ENCODE measurements around the gene NDUFAF4.
A peak's percentile ranks its signal among the peaks of the same experiment; 100 is the strongest.

The NDUFAF4 gene

DNA sequence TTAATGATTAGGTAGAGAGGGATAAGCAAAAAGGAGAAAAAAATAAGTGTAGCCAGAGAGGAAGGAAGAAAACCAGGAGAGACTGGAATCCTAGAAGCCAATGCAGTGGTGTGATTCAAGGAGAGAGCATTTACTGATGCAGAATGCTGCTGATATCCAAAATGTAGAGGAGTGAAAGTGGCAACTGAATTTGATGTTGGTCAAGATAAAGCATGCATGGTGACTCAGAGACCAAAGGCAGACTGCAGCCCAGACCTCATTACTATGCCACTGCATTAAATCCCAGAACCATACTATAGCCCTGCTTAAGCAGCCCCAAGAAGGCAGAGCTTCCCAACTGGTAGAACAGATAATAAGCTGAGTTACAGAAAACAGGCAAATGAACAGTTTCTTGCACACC, 42.6 kb upstream of the NDUFAF4 start:
- Histone ChIP-seq H3K27me3 (ENCODE audit: control insufficient read depth, insufficient read depth, low read length) (no peaks in the 10 kb centered on the region), H3K27ac (no peak overlapping the region), H3K36me3 (ENCODE audit: control insufficient read depth, insufficient read depth, low read length) (no peaks in the 10 kb centered on the region), H3K79me2 (no peaks in the 10 kb centered on the region), H3K4me2 (ENCODE audit: low read length) (no peak overlapping the region), H2AFZ (no peak overlapping the region), H3K9me3 (ENCODE audit: control insufficient read depth, low read length) (no peaks in the 10 kb centered on the region), H3K4me3 (ENCODE audit: low read depth, low read length) (no peak overlapping the region), H3K9ac (no peak overlapping the region), H3K4me1 (peaks cover 15% of the 10 kb centered on the region)
- no peak for TF ChIP-seq CTCF (IDR thresholded peaks at IDR 0.05)

DNA sequence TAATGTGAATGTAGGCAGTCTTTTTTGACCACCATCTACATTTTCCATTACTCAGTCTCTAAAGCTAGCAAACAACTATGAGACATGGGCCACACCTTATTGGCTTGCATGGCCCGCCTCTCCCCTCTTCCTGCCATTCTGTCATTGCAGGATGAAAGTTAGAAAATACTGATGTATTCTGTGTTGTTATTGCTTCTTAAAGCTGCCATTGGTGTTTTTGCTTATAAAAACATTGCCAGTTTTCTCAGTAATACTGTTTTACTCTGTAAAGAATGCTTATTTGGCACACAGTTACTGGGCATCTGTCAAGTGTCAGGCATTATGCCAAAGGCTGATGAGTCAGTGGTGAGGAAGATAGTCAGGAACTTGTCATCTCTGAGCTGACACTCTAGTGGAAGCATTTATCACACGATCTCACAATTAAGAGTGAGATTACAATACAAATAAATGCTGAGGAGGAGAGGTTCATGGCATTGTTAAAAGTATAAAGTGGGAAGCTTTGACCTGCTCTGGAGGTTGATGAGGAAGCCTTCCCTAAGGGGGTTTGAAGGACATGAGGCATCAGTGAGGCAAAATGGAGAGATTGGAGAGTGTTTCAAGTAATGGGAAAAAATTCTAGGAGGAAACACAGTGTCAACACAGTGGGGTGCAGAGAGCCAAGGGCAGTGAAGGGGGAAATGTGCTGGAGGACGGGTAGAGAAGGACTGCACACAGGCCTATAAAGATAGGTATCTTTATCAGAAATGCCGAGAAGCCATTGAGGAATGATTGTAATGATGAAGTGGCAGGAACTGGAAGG, 41.5 kb upstream of the NDUFAF4 start:
- Histone ChIP-seq H3K4me2 (ENCODE audit: low read length) (no peak overlapping the region), H3K9ac (no peak overlapping the region), H3K4me3 (ENCODE audit: low read depth, low read length) (no peak overlapping the region), H3K79me2 (no peaks in the 10 kb centered on the region), H2AFZ (peak overlapping the region; percentile 55), H3K36me3 (ENCODE audit: control insufficient read depth, insufficient read depth, low read length) (no peaks in the 10 kb centered on the region), H3K9me3 (ENCODE audit: control insufficient read depth, low read length) (no peaks in the 10 kb centered on the region), H3K4me1 (peaks cover 15% of the 10 kb centered on the region), H3K27ac (peak overlapping the region; percentile 45), H3K27me3 (ENCODE audit: control insufficient read depth, insufficient read depth, low read length) (no peaks in the 10 kb centered on the region)
- TF ChIP-seq CTCF (IDR thresholded peaks at IDR 0.05): no peak

GRCh38 chr6:96934087-96934486, 36.4 kb upstream of the NDUFAF4 start:
- Histone ChIP-seq H2AFZ (no peak overlapping the region), H3K4me2 (ENCODE audit: low read length) (no peak overlapping the region), H3K4me3 (ENCODE audit: low read depth, low read length) (no peak overlapping the region), H3K4me1 (peaks cover 6% of the 10 kb centered on the region), H3K9me3 (ENCODE audit: control insufficient read depth, low read length) (no peaks in the 10 kb centered on the region), H3K9ac (no peak overlapping the region), H3K27me3 (ENCODE audit: control insufficient read depth, insufficient read depth, low read length) (no peaks in the 10 kb centered on the region), H3K27ac (no peak overlapping the region), H3K36me3 (ENCODE audit: control insufficient read depth, insufficient read depth, low read length) (no peaks in the 10 kb centered on the region), H3K79me2 (no peaks in the 10 kb centered on the region)
- TF ChIP-seq CTCF (IDR thresholded peaks at IDR 0.05): no peak

- Histone ChIP-seq H3K36me3 (ENCODE audit: control insufficient read depth, insufficient read depth, low read length) (no peaks in the 10 kb centered on the region), H3K79me2 (no peaks in the 10 kb centered on the region), H3K27me3 (ENCODE audit: control insufficient read depth, insufficient read depth, low read length) (no peaks in the 10 kb centered on the region), H3K27ac (no peak overlapping the region), H3K4me1 (no peaks in the 10 kb centered on the region), H3K4me2 (ENCODE audit: low read length) (no peak overlapping the region), H2AFZ (no peak overlapping the region), H3K9ac (no peak overlapping the region), H3K4me3 (ENCODE audit: low read depth, low read length) (no peak overlapping the region), H3K9me3 (ENCODE audit: control insufficient read depth, low read length) (no peaks in the 10 kb centered on the region)
- no peak for TF ChIP-seq CTCF (IDR thresholded peaks at IDR 0.05)
Observed at GRCh38 chr6:96931198-96931597, 33.5 kb upstream of the NDUFAF4 start.

- Histone ChIP-seq H3K9me3 (ENCODE audit: control insufficient read depth, low read length) (no peaks in the 10 kb centered on the region), H2AFZ (no peak overlapping the region), H3K79me2 (no peaks in the 10 kb centered on the region), H3K9ac (no peak overlapping the region), H3K27me3 (ENCODE audit: control insufficient read depth, insufficient read depth, low read length) (no peaks in the 10 kb centered on the region), H3K4me1 (peaks cover 2% of the 10 kb centered on the region), H3K4me3 (ENCODE audit: low read depth, low read length) (no peak overlapping the region), H3K36me3 (ENCODE audit: control insufficient read depth, insufficient read depth, low read length) (no peaks in the 10 kb centered on the region), H3K27ac (no peak overlapping the region), H3K4me2 (ENCODE audit: low read length) (no peak overlapping the region)
- no peak for TF ChIP-seq CTCF (IDR thresholded peaks at IDR 0.05)
Observed at GRCh38 chr6:96929741-96930140, 32.0 kb upstream of the NDUFAF4 start.

All from parathyroid adenoma (tissue), 2 donors.